DND-41 (cell line): ENCODE results near the gene GYG2.

Experiments
- CTCF ChIP-seq: IDR thresholded peaks from 2 replicates; pipeline ENCODE4 v1.5.1; 2012; ENCODE audit warnings: borderline replicate concordance, low read length, moderate library complexity, mild to moderate bottlenecking; ENCODE audit not compliant: poor library complexity, severe bottlenecking; ENCODE audit errors: extremely low read depth
- EZH2 ChIP-seq: IDR thresholded peaks from 3 replicates; pipeline ENCODE4 v1.6.1; 2012; ENCODE audit warnings: borderline replicate concordance, low read depth, mild to moderate bottlenecking, moderate library complexity, low read length, inconsistent platforms; ENCODE audit not compliant: severe bottlenecking

- TF ChIP-seq CTCF (no peak), EZH2 (no peak)
Observed at GRCh38 chrX:2907295-2907694, 78.6 kb downstream of the GYG2 start.
